Breast epithelium (tissue), 4 donors: ENCODE results near the gene ANKMY1. TPM values are rescaled to one million over a fixed set of nuclear protein-coding genes. Genes with fewer than 3 reads are reported as not detected.

Source experiments
- DNase-seq, 2 donors: peaks; one replicate each; pipeline ENCODE4 v3.0.0-alpha.2; 2019; ENCODE audit warnings: low spot score in 2 of 2
- H3K27ac ChIP-seq, 2 donors: fragments of 200-600 bp; sonication (generic) in 1 of 2; one replicate each; pipeline ENCODE4 v1.5.1; 2016 to 2019; ENCODE audit warnings: mild to moderate bottlenecking in 1 of 2
- H3K27me3 ChIP-seq, 2 donors: fragments of 200-600 bp; sonication (generic) in 1 of 2; one replicate each; pipeline versions ENCODE4 v1.5.1 to v1.6.0; 2017 to 2019; ENCODE audit warnings: control low read depth in 1 of 2, mild to moderate bottlenecking in 1 of 2
- H3K36me3 ChIP-seq: fragments of 200-600 bp; one replicate; pipeline ENCODE4 v1.5.1; 2019
- H3K4me1 ChIP-seq, 2 donors: fragments of 200-600 bp; sonication (generic); one replicate each; pipeline ENCODE4 v1.5.1; 2016 to 2019; ENCODE audit warnings: control low read depth in 1 of 2
- H3K4me3 ChIP-seq, 3 donors: fragments of 200-600 bp; sonication (generic); 1 replicate in 2 of 3; 2 replicates in 1 of 3; pipeline ENCODE4 v1.5.1; 2016 to 2019; ENCODE audit warnings: mild to moderate bottlenecking in 3 of 3, moderate library complexity in 2 of 3
- H3K9me3 ChIP-seq, 2 donors: fragments of 200-600 bp; sonication (generic) in 1 of 2; one replicate each; pipeline ENCODE4 v1.5.1; 2016 to 2019; ENCODE audit warnings: control low read depth in 1 of 2
- POLR2A ChIP-seq: fragments of 450-650 bp; IDR thresholded peaks from one replicate; pipeline ENCODE4 v1.6.1; 2016; ENCODE audit warnings: antibody characterized with exemption, mild to moderate bottlenecking, moderate library complexity
- POLR2AphosphoS5 ChIP-seq, 3 donors: sonication (generic); formaldehyde crosslinking; IDR thresholded peaks; one replicate each; pipeline ENCODE4 v1.6.1; 2017; ENCODE audit warnings: antibody characterized with exemption in 3 of 3
- intact Hi-C: fragments of 100-400 bp; cut with DNase I; formaldehyde crosslinking; loops from one replicate; pipeline ENCODE4 v1.15.1; 2023; ENCODE audit warnings: low total_unique reads
- total RNA-seq, 3 donors: library from RNA; depleted of rRNA; stranded (reverse); fragments of >200 nt; gene quantifications; one replicate each; pipeline ENCODE4 v1.1.0, GENCODE V29; 2016
- TF ChIP-seq, protein P1 (sequence below), 3 donors: fragments of 450-650 bp; IDR thresholded peaks; one replicate each; pipeline ENCODE4 v1.5.1; 2016 to 2017; ENCODE audit warnings: antibody characterized with exemption in 3 of 3, mild to moderate bottlenecking in 3 of 3, moderate library complexity in 3 of 3

ANKMY1 gene
- total RNA-seq, 3 donors from 2014 or later, result 13.0 to 32.8 (median 19.0) TPM

GRCh38 chr2:240462073-240462706, 95.6 kb downstream of the ANKMY1 start:
- TF ChIP-seq, protein P1, sequence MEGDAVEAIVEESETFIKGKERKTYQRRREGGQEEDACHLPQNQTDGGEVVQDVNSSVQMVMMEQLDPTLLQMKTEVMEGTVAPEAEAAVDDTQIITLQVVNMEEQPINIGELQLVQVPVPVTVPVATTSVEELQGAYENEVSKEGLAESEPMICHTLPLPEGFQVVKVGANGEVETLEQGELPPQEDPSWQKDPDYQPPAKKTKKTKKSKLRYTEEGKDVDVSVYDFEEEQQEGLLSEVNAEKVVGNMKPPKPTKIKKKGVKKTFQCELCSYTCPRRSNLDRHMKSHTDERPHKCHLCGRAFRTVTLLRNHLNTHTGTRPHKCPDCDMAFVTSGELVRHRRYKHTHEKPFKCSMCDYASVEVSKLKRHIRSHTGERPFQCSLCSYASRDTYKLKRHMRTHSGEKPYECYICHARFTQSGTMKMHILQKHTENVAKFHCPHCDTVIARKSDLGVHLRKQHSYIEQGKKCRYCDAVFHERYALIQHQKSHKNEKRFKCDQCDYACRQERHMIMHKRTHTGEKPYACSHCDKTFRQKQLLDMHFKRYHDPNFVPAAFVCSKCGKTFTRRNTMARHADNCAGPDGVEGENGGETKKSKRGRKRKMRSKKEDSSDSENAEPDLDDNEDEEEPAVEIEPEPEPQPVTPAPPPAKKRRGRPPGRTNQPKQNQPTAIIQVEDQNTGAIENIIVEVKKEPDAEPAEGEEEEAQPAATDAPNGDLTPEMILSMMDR (IDR thresholded peaks at IDR 0.05), result no peak
- TF ChIP-seq POLR2A (no peak), POLR2AphosphoS5 (IDR thresholded peaks at IDR 0.05) (no peak)
- intact Hi-C loops, result no loop called here

DNA sequence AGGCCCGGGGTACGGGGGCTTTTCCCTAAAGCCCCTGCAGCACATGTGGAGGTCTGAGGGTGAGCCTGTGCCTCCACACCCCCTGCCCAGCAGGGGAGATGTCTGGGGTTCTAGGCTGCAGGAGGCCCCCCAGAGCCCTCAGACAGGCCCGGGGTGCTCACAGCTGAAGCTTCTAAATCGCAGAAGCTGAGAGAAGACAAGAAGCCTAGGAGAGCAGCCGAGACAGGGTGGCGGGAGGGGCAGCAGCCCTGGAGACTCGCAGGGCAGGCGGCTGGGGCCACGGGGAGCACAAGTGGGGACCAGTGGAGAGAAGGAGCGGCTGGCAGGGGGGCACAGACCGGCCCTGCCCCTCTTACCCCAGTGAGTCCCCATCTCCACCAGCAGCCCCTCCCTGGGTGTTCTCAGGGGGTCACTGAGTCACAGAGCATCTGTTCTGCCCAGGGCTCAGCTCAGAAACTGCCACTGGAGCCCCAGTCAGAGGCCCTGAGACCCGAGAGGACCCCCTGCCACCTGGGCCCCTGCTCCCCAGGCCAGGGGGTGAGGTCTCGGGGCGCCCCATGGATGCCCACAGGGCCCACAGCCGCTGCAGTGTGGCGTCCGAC, 96.2 kb downstream of the ANKMY1 start:
- H3K9me3 ChIP-seq, result no peaks in the 10 kb centered on the region
- no peaks in the 10 kb centered on the region for H3K27me3 ChIP-seq
- TF ChIP-seq POLR2AphosphoS5 (IDR thresholded peaks at IDR 0.05), result no peak
- no peak for TF ChIP-seq POLR2A
- TF ChIP-seq, protein P1 (IDR thresholded peaks at IDR 0.05), result no peak
- no peaks in the 10 kb centered on the region for H3K4me1 ChIP-seq
- no peak overlapping the region for H3K27ac ChIP-seq
- no peak overlapping the region for H3K4me3 ChIP-seq
- intact Hi-C loops, result no loop called here
- H3K36me3 ChIP-seq, result no peaks in the 10 kb centered on the region
- peak in 1 of 2 donors; percentile 45 for DNase-seq

More at GRCh38 chr2:240462073-240462706, 95.6 kb downstream of the ANKMY1 start:
- H3K4me3 ChIP-seq, result no peak overlapping the region
- no peak overlapping the region for H3K27ac ChIP-seq
- no peaks in the 10 kb centered on the region for H3K27me3 ChIP-seq
- no peaks in the 10 kb centered on the region for H3K4me1 ChIP-seq
- H3K9me3 ChIP-seq, result no peaks in the 10 kb centered on the region
- peak in 1 of 2 donors; percentile 49 for DNase-seq
- no peaks in the 10 kb centered on the region for H3K36me3 ChIP-seq

GRCh38 chr2:240460781-240461431, 96.9 kb downstream of the ANKMY1 start:
- Histone ChIP-seq H3K36me3 (no peaks in the 10 kb centered on the region), H3K27ac (no peak overlapping the region), H3K4me3 (no peak overlapping the region), H3K9me3 (no peaks in the 10 kb centered on the region), H3K27me3 (no peaks in the 10 kb centered on the region), H3K4me1 (peaks cover 0 to 5% of the 10 kb centered on the region in 2 donors)
- no peak for DNase-seq
- TF ChIP-seq, protein P1 (IDR thresholded peaks at IDR 0.05), result no peak
- TF ChIP-seq POLR2A (no peak), POLR2AphosphoS5 (IDR thresholded peaks at IDR 0.05) (no peak)
- intact Hi-C loops, result no loop called here

DNA sequence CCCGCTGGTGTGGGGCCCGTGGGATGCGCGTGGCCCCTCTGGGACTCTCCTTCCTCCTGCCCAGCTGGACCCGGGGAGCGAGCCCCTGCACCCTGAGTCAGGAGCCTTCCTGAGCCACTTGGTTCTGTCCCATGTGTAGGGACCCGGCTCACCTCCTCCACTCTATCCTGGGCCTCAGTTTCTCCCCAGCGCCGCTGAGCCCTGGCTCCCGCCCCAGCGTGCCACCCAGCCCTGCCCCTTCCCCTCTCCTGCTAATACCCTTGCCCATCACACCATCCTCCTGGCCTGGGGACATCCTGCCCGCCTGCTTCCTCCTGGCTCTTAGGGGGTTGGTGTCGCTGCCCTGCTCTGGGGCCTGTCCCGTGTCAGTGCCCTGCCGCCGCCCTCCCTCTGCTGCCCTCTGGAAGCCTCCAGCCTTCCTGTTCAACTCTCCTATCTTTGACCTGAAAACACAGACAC, 97.5 kb downstream of the ANKMY1 start:
- TF ChIP-seq POLR2AphosphoS5 (IDR thresholded peaks at IDR 0.05) (no peak), POLR2A (no peak)
- TF ChIP-seq, protein P1 (IDR thresholded peaks at IDR 0.05), result no peak
- H3K9me3 ChIP-seq, result no peaks in the 10 kb centered on the region
- H3K27ac ChIP-seq, result no peak overlapping the region
- DNase-seq, result no peak
- H3K4me1 ChIP-seq, result peaks cover 3 to 12% of the 10 kb centered on the region in 2 donors
- no peaks in the 10 kb centered on the region for H3K36me3 ChIP-seq
- no peaks in the 10 kb centered on the region for H3K27me3 ChIP-seq
- intact Hi-C loops, result no loop called here
- no peak overlapping the region for H3K4me3 ChIP-seq
